ENCODE data around the gene TRIM25. TPM values are rescaled to one million over a fixed set of nuclear protein-coding genes. Genes with fewer than 3 reads are reported as not detected.

TRIM25 gene
- total and polyA plus RNA-seq, 2 of the 8 experiments (the other 6 are each of a cell fraction or from before 2014, with no cell fraction given): 16.6 to 38.9 TPM

DNA sequence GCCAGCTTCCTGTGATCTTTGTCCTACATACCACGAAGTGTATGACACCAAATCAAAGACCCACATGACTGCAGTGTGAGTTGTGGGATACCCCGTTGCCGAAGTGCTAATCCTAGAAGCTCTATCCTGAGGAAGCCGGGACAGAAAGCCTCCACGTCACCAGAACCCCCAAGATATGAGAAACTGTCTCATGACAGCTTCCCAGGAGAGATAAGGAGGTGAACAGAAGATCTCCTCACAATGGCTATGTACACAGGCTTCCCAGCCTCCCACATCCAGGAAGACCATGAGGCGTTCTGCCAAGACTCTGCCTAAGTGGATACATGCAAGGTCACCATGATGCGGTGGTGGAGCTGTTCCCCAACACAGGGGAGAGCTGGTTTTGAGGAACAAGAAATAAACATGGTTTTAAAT, 37.1 kb downstream of the TRIM25 start:
- Histone ChIP-seq H3K18ac (ENCODE audit: extremely low read depth, low read length) (no peak overlapping the region), H3K4ac (replicated peaks; ENCODE audit: insufficient read length, low read depth, low read length) (no peak overlapping the region), H3K36me3 (ENCODE audit: control insufficient read depth in 2 of 4, insufficient read depth in 4 of 4, low read length in 3 of 4) (no peaks in the 10 kb centered on the region), H3K4me1 (replicated peaks in 1 of 4; ENCODE audit: control insufficient read depth in 3 of 4, insufficient read depth in 4 of 4, low read length in 3 of 4) (no peaks in the 10 kb centered on the region), H3K9me3 (ENCODE audit: insufficient read depth in 2 of 2, low read depth in 1 of 2, low read length in 1 of 2) (no peaks in the 10 kb centered on the region), H2BK15ac (ENCODE audit: low read length) (no peak overlapping the region), H2BK5ac (ENCODE audit: low read depth, low read length) (no peak overlapping the region), H3K23me2 (ENCODE audit: low read depth, low read length) (no peaks in the 10 kb centered on the region), H2BK12ac (ENCODE audit: low read depth, low read length) (no peak overlapping the region), H2BK120ac (replicated peaks; ENCODE audit: low read depth, low read length) (no peak overlapping the region), H3K14ac (ENCODE audit: insufficient read length) (no peak overlapping the region), H3K56ac (replicated peaks; ENCODE audit: insufficient read length, low read depth, low read length) (no peak overlapping the region), H3K23ac (ENCODE audit: insufficient read length) (no peak overlapping the region), H2AFZ (ENCODE audit: low read length) (no peak overlapping the region), H4K8ac (ENCODE audit: extremely low read depth, insufficient read depth, low read length) (no peak overlapping the region), H4K91ac (replicated peaks; ENCODE audit: insufficient read length, low read length) (no peak overlapping the region), H3K79me1 (ENCODE audit: low read depth, low read length) (no peaks in the 10 kb centered on the region), H3K79me2 (ENCODE audit: control insufficient read depth in 1 of 2, insufficient read depth in 2 of 2, low read length in 2 of 2) (no peaks in the 10 kb centered on the region), H2BK20ac (ENCODE audit: low read length) (no peak overlapping the region), H4K5ac (ENCODE audit: insufficient read length, low read depth, low read length) (no peak overlapping the region), H4K20me1 (replicated peaks in 1 of 2; ENCODE audit: control insufficient read depth in 1 of 2, insufficient read depth in 2 of 2, low read length in 2 of 2) (no peaks in the 10 kb centered on the region), H2AK5ac (ENCODE audit: low read depth, low read length) (no peak overlapping the region), H3K27ac (ENCODE audit: low read depth, low read length) (no peak overlapping the region), H3K27me3 (replicated peaks in 1 of 4; ENCODE audit: control insufficient read depth in 3 of 4, extremely low read depth in 1 of 4, insufficient read depth in 3 of 4, low read length in 3 of 4) (0 out of 7 replicates have a peak, but pooled peaks cover 0 to 3% (median under 1%) of the 10 kb centered on the region in 4 experiments), H3K4me3 (ENCODE audit: extremely low read depth in 1 of 4, insufficient read depth in 2 of 4, low read depth in 3 of 4, low read length in 4 of 4) (no peak overlapping the region), H3K4me2 (ENCODE audit: insufficient read depth in 1 of 2, low read depth in 2 of 2, low read length in 2 of 2) (no peak overlapping the region), H3K9ac (replicated peaks in 1 of 4; ENCODE audit: extremely low read depth in 1 of 4, low read depth in 3 of 4, low read length in 3 of 4) (no peak overlapping the region)
- FAIRE-seq (no peak), DNase-seq (ENCODE audit: low read depth in 1 of 2, low spot score in 2 of 2) (no peak)
- POLR2A ChIA-PET (ENCODE audit: partially characterized antibody): interaction anchor here (1.4 to 1.6 kb wide), 2 partner anchors 14 to 37 kb away, joined by 3 read pairs; partner anchors contain the start of gene TRIM25
- CTCF ChIA-PET (ENCODE audit: partially characterized antibody): interaction anchor here (0.6 to 2.4 kb wide), 5 partner anchors 14 to 91 kb away, joined by 3 to 7 read pairs (median 3); no protein-coding TSS in a partner anchor
- 95% methylated on average over 7 of the region's 7 CpGs; no CpG with 5 or more reads in 1 of the 2 experiments for WGBS, 2 experiments (ENCODE audit: extremely low coverage in 1 of 2, insufficient coverage in 1 of 2, insufficient read length in 1 of 2, insufficient replicate concordance in 2 of 2, low coverage in 1 of 2, low lambda C conversion rate in 2 of 2, missing lambda C conversion rate in 1 of 2)
- TF ChIP-seq CBX5 (IDR thresholded peaks at IDR 0.05; ENCODE audit: low read depth, low read length): no peak
- no peak for TF ChIP-seq RNF2 (IDR thresholded peaks at IDR 0.05; ENCODE audit: borderline replicate concordance, low read depth, low read length, missing control alignments, poor library complexity, severe bottlenecking)
- TF ChIP-seq SUZ12 (IDR thresholded peaks at IDR 0.05; ENCODE audit: low read length): no peak
- TF ChIP-seq POLR2A (IDR thresholded peaks at IDR 0.05; ENCODE audit: control extremely low read depth in 1 of 2, low read depth in 2 of 2, low read length in 2 of 2): no peak
- no peak for TF ChIP-seq SAP30 (IDR thresholded peaks at IDR 0.05; ENCODE audit: insufficient read depth, insufficient replicate concordance, low read length)
- TF ChIP-seq, protein P1, sequence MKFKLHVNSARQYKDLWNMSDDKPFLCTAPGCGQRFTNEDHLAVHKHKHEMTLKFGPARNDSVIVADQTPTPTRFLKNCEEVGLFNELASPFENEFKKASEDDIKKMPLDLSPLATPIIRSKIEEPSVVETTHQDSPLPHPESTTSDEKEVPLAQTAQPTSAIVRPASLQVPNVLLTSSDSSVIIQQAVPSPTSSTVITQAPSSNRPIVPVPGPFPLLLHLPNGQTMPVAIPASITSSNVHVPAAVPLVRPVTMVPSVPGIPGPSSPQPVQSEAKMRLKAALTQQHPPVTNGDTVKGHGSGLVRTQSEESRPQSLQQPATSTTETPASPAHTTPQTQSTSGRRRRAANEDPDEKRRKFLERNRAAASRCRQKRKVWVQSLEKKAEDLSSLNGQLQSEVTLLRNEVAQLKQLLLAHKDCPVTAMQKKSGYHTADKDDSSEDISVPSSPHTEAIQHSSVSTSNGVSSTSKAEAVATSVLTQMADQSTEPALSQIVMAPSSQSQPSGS (IDR thresholded peaks at IDR 0.05; ENCODE audit: low read length): no peak
- TF ChIP-seq ASH2L (IDR thresholded peaks at IDR 0.05; ENCODE audit: low read length): no peak
- no peak for TF ChIP-seq CHD2 (IDR thresholded peaks at IDR 0.05; ENCODE audit: low read length)

Data from H1 (cell line).